ENCODE measurements around the gene MS4A10. TPM values are rescaled to one million over a fixed set of nuclear protein-coding genes. Genes with fewer than 3 reads are reported as not detected.

Gene MS4A10
- total and polyA plus RNA-seq, 2 of the 8 experiments (the other 6 are each of a cell fraction or from before 2014, with no cell fraction given): not detected

- Histone ChIP-seq H3K27ac (ENCODE audit: low read depth, low read length) (no peak overlapping the region), H2BK5ac (ENCODE audit: low read depth, low read length) (no peak overlapping the region), H2AK5ac (ENCODE audit: low read depth, low read length) (no peak overlapping the region), H3K79me2 (ENCODE audit: control insufficient read depth in 1 of 2, insufficient read depth in 2 of 2, low read length in 2 of 2) (no peaks in the 10 kb centered on the region), H3K23me2 (ENCODE audit: low read depth, low read length) (no peaks in the 10 kb centered on the region), H3K4me1 (replicated peaks in 1 of 4; ENCODE audit: control insufficient read depth in 3 of 4, insufficient read depth in 4 of 4, low read length in 3 of 4) (no peaks in the 10 kb centered on the region; a peak in 2 of 7 replicates), H2BK20ac (ENCODE audit: low read length) (no peak overlapping the region), H2AFZ (ENCODE audit: low read length) (no peak overlapping the region), H3K9ac (replicated peaks in 1 of 4; ENCODE audit: extremely low read depth in 1 of 4, low read depth in 3 of 4, low read length in 3 of 4) (no peak overlapping the region), H3K14ac (ENCODE audit: insufficient read length) (no peak overlapping the region), H3K56ac (replicated peaks; ENCODE audit: insufficient read length, low read depth, low read length) (no peak overlapping the region), H4K5ac (ENCODE audit: insufficient read length, low read depth, low read length) (no peak overlapping the region), H2BK12ac (ENCODE audit: low read depth, low read length) (no peak overlapping the region), H3K4me2 (ENCODE audit: insufficient read depth in 1 of 2, low read depth in 2 of 2, low read length in 2 of 2) (no peak overlapping the region), H4K20me1 (replicated peaks in 1 of 2; ENCODE audit: control insufficient read depth in 1 of 2, insufficient read depth in 2 of 2, low read length in 2 of 2) (no peaks in the 10 kb centered on the region), H3K4me3 (ENCODE audit: extremely low read depth in 1 of 4, insufficient read depth in 2 of 4, low read depth in 3 of 4, low read length in 4 of 4) (no peak overlapping the region), H3K27me3 (replicated peaks in 1 of 4; ENCODE audit: control insufficient read depth in 3 of 4, extremely low read depth in 1 of 4, insufficient read depth in 3 of 4, low read length in 3 of 4) (peaks cover 0 to 11% (median 6%) of the 10 kb centered on the region in 4 experiments; a peak in 3 of 7 replicates), H3K18ac (ENCODE audit: extremely low read depth, low read length) (no peak overlapping the region), H3K4ac (replicated peaks; ENCODE audit: insufficient read length, low read depth, low read length) (no peak overlapping the region), H3K36me3 (ENCODE audit: control insufficient read depth in 2 of 4, insufficient read depth in 4 of 4, low read length in 3 of 4) (no peaks in the 10 kb centered on the region), H3K79me1 (ENCODE audit: low read depth, low read length) (no peaks in the 10 kb centered on the region), H2BK15ac (ENCODE audit: low read length) (no peak overlapping the region), H4K8ac (ENCODE audit: extremely low read depth, insufficient read depth, low read length) (no peak overlapping the region; the same call in 1 of the 2 replicates), H3K9me3 (ENCODE audit: insufficient read depth in 2 of 2, low read depth in 1 of 2, low read length in 1 of 2) (no peaks in the 10 kb centered on the region; a peak in 1 of 4 replicates), H3K23ac (ENCODE audit: insufficient read length) (no peak overlapping the region), H2BK120ac (replicated peaks; ENCODE audit: low read depth, low read length) (no peak overlapping the region), H4K91ac (replicated peaks; ENCODE audit: insufficient read length, low read length) (no peak overlapping the region)
- POLR2A ChIA-PET (ENCODE audit: partially characterized antibody): no interaction called here
- CTCF ChIA-PET (ENCODE audit: partially characterized antibody): interaction anchor here (1.6 to 11.8 kb wide), 4 partner anchors 8 to 70 kb away, joined by 5 to 145 read pairs (median 9); partner anchors contain the start of gene MS4A15
- 98% methylated on average over 4 of the region's 4 CpGs; no CpG with 5 or more reads in 1 of the 2 experiments for WGBS, 2 experiments (ENCODE audit: extremely low coverage in 1 of 2, insufficient coverage in 1 of 2, insufficient read length in 1 of 2, insufficient replicate concordance in 2 of 2, low coverage in 1 of 2, low lambda C conversion rate in 2 of 2, missing lambda C conversion rate in 1 of 2)
- FAIRE-seq (no peak), DNase-seq (ENCODE audit: low read depth in 1 of 2, low spot score in 2 of 2) (no peak)
- no peak for TF ChIP-seq YY1 (IDR thresholded peaks at IDR 0.05; ENCODE audit: low read depth, low read length)
- no peak for TF ChIP-seq BCL11A (IDR thresholded peaks at IDR 0.05; ENCODE audit: low read depth in 2 of 2, low read length in 2 of 2)
- TF ChIP-seq SUZ12 (IDR thresholded peaks at IDR 0.05; ENCODE audit: low read length): no peak
- no peak for TF ChIP-seq E2F6 (IDR thresholded peaks at IDR 0.05)
- TF ChIP-seq CEBPB (IDR thresholded peaks at IDR 0.05; ENCODE audit: low read depth, low read length): no peak
- no peak for TF ChIP-seq SIRT6 (IDR thresholded peaks at IDR 0.05; ENCODE audit: low read length)
- no peak for TF ChIP-seq SRF (IDR thresholded peaks at IDR 0.05; ENCODE audit: low read depth, low read length)
- TF ChIP-seq PHF8 (conservative IDR thresholded peaks at IDR 0.05; ENCODE audit: low read depth, low read length): no peak
- no peak for TF ChIP-seq ATF2 (IDR thresholded peaks at IDR 0.05; ENCODE audit: low read length)
- no peak for TF ChIP-seq TAF7 (optimal IDR thresholded peaks at IDR 0.05; ENCODE audit: borderline replicate concordance, low read depth, low read length)
These were observed 14.0 kb upstream of the MS4A10 start for GRCh38 chr11:60771146-60771545.

Data from H1 (cell line).